ENCODE measurements around the gene NAA30.

DNA sequence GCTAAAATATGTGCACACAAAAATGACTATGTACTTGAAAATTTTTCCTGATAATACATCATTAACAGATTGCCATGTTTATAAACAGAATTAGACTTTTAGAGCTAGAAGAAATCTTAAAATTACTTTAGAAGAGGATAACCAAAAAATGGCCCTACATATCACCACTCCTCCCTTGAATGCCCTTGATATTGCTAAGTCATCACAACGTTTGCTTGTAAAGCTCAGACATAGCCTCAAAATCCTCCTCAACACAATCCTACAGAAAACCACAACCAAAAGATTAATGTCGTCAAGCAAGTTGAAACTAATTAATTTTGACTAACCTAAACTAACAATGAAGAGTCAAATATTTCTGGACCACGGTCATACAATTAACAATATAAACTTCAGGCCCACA, 19.4 kb upstream of the NAA30 start:
- TF ChIP-seq CTCF (conservative IDR thresholded peaks at IDR 0.05; ENCODE audit: low read depth, low read length) (no peak), EZH2phosphoT487 (IDR thresholded peaks at IDR 0.05; ENCODE audit: borderline replicate concordance, low read length) (no peak), EZH2 (IDR thresholded peaks at IDR 0.05; ENCODE audit: low read length, unreplicated experiment) (no peak)

Measured in PC-3 (cell line).